HG02610 (cell line): ENCODE results near the gene MEGF9.
"Not testable (repeated sequence)": the region's sequence is repeated elsewhere in the genome, so short reads cannot be mapped to it uniquely, and the experiment has no call there.

ENCODE experiments used
- ATAC-seq: cut with Tn5 transposase; IDR thresholded peaks from one replicate; pipeline ENCODE4 v1.9.1; 2021; ENCODE audit warnings: mild to moderate bottlenecking, moderate library complexity; ENCODE audit not compliant: unreplicated experiment

Gene MEGF9

DNA sequence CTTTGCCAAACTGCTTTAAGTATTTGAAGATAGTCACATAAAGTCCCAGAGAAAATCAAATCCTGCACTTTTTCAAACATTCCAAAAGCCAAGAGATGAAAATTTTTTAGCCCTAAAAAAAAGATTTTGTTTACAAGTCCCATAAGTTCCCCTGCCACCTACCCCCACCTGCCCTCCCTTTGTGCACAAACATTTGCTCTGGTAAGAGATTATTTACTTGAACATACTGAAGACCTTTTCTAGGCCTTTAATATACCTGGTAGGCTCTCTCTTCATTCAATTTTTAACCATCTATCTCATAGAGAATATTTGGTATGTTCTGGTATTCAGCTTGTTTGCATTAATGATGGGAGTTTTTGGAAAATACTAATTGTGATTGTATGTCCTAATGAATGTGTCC, 50.3 kb downstream of the MEGF9 start:
- no peak for ATAC-seq

DNA sequence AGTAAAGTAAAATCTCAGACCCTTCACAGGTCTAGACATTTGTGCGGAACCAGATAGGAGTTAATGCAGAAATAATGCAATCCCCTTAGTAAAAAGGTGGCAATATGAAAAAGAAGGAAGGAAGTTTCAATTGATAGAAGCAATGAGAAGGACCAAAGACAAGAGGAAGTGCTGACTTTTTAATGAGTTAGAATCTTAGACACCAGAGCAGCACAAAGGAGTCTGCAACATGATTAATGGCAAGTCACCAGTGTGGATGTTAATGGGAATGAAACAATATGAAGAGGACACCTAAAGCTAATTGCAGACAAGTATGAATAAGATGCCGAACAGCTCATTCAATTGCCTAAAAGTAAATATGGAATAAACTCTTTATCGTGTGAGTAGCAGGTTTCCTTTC, 50.9 kb downstream of the MEGF9 start:
- no peak for ATAC-seq

DNA sequence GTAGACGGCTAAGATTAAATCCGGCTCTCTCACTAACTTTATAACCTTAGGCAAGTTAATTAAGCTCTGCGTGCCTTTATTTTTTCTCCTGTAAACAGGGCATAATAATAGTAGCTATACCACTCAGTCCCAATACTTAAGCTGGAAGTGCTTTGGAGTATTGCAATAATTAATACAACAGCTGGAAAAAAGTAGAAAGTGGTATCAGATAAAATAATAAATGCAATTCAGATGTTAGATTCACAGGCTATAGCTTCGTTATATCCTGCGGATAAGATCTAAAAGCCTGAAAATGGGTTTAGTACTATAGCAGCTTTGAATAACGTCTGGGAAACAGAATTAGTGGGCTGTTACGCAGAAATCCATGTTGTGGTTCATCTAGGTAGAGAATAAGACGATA, 51.8 kb downstream of the MEGF9 start:
- no peak for ATAC-seq

DNA sequence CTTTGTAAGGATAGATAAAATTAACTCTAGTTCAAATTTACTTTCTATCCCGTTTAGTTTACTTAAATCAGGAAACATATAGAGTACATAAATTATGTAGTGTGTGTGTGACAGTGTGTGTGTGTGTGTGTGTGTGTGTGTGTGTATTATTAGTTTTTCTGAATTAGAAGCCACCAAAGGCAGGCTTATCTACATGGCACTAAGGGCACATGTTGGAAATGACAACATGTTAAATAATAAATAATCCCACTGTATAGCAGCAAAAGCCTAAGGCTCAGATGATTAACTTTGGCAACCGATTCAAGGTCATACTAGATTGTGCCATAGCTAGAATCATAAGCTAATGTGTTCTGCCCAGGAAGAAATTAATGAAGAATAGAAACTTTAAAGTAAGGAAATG, 54.6 kb downstream of the MEGF9 start:
- ATAC-seq, result no peak

DNA sequence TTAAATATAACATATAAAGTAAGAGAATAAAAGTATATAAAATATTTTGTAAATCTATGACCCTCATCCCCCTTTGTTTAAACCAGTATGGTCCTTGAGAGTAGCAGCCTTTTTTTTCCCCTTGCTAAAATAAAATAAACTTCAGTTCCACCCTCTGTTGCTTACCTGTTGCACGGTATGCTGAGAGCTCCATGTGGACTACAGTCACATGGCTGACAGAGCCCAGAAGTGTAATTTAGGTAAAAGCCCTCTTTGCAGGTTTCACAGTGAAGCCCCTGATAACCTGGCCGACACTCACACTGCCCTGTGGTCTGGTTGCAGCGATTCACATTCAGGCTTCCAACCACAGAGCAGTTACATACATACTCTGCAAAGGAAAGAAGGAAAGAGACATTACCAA, 55.1 kb downstream of the MEGF9 start:
- no peak for ATAC-seq

DNA sequence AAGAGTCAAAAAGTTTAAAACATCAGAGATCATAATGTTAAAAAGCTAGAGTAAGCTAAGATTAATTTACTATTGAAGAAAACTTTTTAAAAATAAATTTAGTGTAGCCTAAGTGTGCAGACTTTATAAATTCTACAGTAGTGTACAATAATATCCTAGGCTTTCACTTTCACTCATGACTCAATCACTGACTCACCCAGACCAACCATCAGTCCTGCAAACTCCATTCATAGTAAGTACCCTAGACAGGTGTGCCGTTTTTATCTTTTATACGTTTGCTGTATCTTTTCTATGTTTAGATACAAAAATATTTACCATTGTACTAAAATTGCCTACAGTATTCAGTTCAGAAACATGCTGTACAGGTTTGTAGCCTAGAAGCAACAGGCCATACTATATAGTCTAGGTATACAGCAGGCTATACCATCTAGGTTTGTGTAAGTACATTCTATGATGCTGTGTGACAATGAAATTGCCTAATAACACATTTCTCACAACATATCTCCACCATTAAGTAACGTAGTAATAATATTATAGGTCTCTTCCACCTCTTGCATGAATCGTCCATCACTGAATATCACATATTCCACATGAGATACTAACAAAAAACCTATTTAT, 59.2 kb downstream of the MEGF9 start:
- peak; percentile 87 for ATAC-seq

DNA sequence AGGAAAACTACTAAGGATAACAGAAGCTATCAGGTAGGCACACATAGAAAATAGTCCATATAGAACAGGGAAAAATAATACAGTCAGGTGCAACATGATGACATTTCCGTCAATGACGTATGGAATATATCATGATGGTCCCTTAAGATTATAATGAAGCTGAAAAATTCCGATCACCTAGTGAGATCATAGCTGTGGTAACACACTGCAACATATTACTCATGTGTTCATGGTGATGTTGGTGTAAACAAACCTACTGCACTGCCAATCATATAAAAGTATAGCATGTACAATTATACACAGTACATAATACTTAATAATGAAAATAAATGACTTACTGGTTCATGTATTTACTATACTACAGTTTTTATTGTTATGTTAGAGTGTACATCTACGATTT, 60.0 kb downstream of the MEGF9 start:
- no peak for ATAC-seq

DNA sequence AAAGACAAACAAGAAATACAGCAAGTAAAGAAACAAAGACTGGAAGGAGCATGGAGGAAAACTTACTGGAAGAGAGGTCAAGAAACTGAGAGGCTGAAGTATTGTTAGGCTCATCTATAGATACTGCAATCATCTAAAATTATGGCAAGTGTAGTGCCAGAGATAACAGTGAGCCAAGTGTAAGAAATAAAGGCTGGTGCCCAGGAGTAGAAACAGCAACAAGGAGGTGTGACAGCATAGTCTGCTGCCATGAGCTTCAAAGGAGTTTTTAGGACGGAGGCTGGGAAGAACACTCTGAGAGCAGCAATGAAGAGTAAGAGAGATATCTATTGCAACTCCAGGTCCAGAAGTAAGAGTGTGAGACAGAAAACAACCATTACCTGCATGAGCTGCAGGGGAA, 60.5 kb downstream of the MEGF9 start:
- no peak for ATAC-seq

DNA sequence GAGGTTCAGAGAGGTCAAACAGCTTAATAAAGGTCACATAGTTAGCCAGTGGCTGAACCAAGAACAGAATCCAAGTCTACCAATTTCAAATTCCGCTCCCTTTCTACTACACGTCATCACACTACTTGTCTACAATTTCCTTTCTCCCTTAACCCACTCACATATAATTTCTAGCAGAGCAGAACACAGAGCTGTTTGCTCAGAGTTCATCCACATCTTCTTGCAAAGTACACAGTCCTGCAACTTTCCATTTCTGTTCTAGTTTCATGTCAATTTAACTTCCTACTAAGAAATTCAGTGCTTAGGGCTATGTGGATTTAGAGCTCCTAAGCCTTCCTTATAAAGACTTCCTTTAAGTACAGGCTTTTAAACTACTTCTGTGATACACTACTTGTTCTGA, 61.3 kb downstream of the MEGF9 start:
- no peak for ATAC-seq

DNA sequence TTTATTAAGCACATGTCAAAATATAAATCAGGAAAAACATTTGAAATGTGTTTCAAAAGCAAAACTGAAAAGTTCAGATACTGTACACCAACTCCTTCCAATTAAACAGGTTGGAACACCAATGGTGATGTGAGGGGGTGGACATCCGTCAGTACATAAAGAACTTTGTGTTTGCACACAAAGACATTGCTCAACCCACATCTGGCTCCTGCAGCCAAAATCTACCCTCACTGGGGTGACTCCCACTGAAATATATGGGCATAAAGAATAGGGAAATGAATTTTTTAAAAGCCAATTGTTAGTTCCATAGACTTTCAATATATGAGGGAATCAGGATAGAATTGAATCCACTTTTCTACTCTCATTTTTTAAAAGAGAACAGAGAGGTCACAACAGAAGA, 63.9 kb downstream of the MEGF9 start:
- ATAC-seq, result no peak

DNA sequence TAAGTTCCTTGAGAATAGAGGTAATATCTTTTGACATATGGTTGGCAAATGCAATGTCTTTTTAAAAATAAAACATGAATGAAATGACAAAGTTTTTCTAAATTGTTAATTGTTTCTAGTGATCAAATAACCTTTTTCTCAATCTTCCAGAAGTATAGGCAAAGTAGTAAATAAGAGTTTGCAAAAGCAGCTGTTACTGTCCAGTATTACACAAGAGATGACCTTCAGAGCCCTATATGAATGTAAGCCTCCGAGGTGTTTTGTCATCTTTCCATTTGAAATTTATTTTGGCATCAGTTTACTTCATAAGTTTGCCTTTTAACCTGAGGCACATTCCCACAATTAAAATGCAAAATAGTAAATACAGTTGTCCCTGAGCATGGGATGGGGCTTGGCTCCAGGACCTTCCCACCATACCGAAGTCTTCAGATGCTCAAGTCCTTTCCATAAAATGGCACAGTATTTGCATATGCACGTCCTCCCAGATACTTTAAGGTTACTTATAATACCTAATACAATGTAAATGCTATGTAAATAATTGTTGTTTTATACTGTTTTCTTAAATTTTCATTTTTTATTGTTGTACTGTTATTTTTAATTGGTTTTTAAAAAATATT, 65.6 kb downstream of the MEGF9 start:
- ATAC-seq, result no peak

DNA sequence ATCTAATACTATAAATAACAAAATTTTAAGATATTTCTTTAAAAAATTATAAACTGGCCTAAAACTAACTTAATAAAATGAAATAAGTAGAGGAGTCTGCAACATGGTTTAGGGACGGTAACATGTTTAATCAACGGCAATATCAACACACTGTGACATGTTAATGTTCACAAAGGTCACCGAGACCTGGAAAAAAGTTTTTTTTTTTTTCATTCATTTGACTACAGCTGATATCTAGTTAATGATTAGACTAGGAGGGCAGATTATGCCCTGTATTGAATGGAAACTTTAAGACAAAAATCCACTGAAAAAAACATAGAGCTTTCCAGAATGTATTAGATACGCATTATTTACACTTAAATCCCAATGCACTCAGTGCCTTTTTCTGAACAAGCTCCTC, 67.3 kb downstream of the MEGF9 start:
- ATAC-seq, result no peak

DNA sequence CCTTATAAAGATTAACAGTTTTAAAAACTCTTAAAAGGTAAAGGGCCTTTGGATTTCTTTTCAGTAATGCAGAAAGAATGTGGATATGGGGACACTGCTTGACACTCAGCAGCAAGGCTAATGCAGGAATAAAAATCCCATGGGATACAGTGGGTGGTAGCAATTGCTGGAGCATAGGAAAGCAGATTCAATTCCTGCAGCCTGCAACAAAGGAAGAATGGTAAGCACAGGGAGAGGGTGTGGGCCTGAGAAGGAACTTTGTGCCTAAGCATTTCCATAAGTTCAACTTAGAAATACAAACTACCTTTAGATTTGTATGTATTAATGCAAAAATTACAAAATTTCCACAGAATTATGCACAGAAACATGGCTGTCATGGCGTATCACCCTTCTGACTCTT, 68.5 kb downstream of the MEGF9 start:
- ATAC-seq, result no peak

DNA sequence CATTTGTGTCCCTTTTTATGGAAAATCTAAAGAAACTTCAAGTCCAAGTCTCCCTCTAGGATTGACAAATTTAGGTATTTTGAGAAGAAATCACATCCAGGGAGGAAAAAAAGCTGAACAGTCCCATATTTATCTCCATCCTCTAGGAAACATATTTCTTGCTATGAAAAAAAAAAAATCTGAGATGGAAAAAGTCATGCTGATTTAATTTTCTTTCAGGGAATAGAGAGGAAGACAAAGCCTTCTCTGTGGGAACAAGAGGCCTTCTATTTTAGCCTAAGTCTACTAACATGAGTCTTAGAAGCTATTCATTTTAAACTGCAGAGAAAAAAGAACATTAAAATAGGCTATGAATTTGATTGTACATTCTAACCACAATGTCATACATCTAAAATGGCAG, 71.2 kb downstream of the MEGF9 start:
- no peak for ATAC-seq

DNA sequence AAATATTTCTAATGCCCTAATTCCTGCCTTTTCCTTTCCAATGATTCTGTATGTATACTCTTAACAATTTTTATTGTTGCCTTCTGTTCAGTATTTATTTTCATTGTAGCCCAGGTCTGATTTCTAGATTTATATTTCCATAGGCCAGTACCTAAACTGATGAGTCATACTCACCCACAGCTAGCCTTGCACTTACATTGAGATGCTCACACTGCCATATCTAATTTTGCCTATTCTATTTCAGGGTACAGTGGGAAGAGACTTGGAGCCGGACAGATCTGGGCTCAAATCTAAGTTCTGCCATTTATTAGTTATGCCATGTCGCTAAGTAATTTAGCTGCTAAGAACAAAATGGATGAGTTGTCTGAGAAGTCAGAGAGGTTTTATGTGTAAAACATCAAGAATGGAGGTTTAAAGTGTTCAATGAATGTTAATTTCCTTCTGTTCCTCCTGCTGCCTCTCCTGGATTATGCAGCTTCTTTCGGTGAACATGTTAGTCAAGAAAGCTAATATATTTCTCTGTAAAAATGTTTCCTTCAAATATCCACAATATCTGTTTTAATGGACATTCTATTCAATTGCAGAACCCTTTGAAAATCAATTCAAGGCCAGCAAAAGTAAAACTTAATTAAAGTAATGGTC, 72.0 kb downstream of the MEGF9 start:
- no peak for ATAC-seq

DNA sequence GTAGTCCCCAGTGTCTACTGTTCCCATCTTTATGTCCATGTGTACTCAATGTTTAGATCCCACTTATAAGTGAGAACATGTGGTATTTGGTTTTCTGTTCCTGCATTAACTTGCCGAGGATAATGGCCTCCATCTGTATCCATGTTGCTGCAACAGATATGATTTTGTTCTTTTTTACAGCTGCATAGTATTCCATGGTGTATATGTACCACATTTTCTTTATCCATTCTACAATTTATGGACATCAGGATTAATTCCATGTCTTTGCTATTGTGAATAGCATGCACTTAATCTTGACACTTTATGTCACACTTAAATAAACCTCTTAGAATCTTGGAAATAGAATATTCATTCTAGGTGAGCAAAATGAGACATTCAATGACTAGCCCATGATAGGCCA, 73.4 kb downstream of the MEGF9 start:
- not testable (repeated sequence) for ATAC-seq

DNA sequence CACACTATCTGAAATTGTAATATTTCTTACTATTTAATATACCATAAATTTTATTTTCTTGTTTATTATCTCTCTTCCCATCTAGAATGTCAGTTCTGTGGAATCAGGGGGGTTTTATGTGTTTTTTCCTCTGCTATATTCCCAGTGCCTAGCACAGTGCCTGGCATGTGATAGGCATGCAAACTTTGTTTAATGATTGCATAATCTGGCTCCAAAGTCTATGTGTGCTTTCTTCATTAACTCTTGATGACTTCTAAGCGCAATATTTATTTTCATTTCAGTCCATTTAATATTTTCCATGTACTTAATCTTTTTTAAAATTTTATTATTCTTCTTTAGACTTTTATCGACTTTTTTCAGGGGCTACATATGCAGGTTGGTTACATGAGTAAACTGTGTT, 73.9 kb downstream of the MEGF9 start:
- no peak for ATAC-seq

DNA sequence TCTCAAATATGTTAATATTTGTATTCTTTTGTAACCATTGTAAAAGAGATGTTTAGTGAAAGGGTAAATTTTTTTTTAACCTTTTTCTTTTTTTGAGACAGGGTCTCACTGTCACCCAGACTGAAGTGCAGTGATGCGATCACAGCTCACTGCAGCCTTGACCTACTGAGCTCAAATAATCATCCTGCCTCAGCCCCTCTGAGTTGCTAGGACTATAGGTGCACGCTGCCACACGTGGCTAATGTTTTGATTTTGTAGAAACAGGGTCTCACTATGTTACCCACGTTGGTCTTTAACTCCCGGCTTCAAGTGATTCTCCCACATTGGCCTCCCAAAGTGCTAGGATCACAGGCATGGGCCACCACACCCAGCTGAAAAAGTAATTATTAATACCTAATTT, 76.4 kb downstream of the MEGF9 start:
- ATAC-seq, result no peak

DNA sequence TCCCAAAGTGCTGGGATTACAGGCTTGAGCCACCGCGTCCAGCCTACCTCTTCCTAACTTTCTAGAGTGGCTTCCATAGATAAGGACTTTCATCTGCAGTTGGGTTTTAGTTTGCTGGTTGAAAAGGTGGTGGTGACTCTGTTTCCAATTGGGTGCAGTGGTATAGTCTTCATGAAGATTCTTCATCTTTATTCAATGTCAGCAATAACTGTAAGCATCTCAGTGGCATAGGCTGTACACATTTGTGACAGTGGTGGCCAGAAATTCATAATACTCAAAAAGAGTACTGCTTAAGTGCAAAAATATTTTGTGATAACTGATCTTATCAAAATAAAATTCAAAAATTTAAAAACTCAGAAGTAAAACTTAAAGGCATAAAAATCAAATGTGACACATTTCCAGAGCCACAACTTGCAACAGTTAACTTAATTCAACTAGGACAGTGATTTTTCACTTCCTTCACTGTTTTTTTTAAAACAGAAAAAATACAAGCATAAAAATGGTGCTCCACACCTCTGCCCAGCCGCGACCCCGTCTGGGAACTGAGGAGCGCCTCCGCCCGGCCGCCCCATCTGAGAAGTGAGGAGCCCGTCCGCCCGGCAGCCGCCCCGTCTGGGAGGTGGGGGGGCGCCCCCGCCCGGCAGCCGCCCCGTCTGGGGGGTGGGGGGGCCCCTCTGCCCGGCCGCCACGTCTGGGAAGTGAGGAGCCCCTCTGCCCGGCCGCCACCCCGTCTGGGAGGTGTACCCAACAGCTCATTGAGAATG, 77.9 kb downstream of the MEGF9 start:
- no peak for ATAC-seq

DNA sequence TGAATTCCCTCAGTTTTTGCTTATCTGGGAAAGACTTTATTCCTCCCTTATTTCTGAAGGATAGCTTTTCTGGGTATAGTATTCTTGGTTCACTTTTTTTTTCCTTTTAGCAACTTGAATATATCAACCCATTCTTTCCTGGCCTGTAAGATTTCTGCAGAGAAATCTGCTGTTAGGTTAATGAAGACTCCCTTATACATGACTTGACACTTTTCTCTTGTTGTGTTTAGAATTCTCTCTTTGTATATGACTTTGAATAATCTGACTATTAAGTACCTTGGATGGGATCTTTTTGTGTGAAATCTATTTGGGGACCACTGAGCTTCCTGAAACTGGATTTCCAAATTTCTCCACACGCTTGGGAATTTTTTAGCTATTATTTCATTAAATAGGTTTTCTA, 79.3 kb downstream of the MEGF9 start:
- ATAC-seq, result no peak

DNA sequence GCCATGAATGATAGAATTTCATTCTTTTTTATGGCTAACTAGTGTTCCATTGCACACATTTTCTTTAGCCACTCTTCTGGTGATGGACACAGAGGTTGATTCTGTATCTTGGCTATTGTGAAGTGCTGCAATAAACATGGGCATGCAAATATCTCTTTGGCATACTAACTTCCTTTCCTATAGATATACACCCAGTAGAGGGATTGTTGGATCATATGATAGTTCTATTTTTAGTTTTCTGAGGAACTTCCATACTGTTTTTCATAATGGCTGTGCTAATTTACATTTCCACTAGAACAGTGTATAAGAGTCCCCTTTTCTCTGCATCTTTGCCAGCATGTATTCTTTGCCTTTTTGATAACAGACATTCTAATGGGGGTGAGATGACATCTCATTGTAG, 83.9 kb downstream of the MEGF9 start:
- ATAC-seq, result no peak

DNA sequence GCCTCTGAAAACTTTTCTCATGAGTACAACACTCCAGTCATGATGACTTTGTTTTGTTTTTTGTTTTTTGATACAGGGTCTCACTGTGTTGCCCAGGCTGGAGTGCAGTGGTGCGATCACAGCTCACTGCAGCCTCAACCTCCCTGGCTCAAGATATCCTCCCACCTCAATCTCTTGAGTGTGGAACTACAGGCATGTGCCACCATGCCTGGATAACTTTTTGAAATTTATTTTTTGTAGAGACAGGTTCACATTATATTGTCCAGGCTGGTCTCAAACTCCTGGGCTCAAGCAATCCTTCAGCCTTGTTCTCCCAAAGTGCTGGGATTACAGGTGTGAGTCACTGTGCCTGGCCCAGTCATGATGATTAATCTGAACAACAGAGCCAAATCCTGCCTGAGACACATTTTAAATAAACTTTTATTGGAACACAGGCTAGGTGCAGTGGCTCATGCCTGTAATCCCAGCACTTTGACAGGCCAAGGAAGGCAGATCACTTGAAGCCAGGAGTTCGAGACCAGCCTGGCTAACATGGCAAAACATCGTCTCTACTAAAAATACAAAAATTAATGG, 85.3 kb downstream of the MEGF9 start:
- not testable (repeated sequence) for ATAC-seq
